ENCODE measurements around the gene PCED1B. TPM values are rescaled to one million over a fixed set of nuclear protein-coding genes. Genes with fewer than 3 reads are reported as not detected.

PCED1B gene
- total RNA-seq, 5 donors from 2014 or later (not counting 1 experiment from before 2014, with no cell fraction given) = 53.7 to 159 (median 119) TPM

DNA sequence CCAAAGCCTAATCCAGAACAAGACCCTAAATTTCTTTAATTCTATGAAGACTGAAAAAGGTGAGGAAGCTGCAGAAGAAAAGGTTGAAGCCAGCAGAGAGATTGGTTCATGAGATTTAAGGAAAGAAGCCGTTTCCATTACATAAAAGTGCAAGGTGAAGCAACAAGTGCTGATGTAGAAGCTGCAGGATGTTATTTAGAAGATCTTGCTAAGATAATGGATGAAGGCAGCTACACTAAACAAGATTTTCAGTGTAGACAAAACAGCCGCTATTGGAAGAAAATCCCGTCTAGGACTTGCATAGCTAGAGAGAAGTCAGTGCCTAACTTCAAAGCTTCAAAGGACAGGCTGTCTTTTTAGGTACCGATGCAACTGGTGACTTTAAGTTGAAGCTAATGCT, 65.8 kb downstream of the PCED1B start:
- Histone ChIP-seq H3K4me1 (ENCODE audit: control insufficient read depth in 1 of 2, extremely low read depth in 1 of 2, insufficient read depth in 2 of 2, low read length in 2 of 2) (peaks cover 0 to 13% of the 10 kb centered on the region in 2 experiments), H3K27ac (ENCODE audit: low read length) (peak overlapping the region; percentile 15), H3K4me3 (ENCODE audit: control insufficient read depth in 1 of 2, extremely low read depth in 1 of 2, low read length in 1 of 2) (no peak overlapping the region), H3K36me3 (ENCODE audit: control insufficient read depth in 2 of 2, extremely low read depth in 1 of 2, insufficient read depth in 1 of 2, low read length in 1 of 2) (peaks cover 0 to 17% of the 10 kb centered on the region in 2 donors), H3K27me3 (replicated peaks in 1 of 2; ENCODE audit: control insufficient read depth in 2 of 2, extremely low read depth in 1 of 2, insufficient read depth in 2 of 2, low read length in 1 of 2) (no peaks in the 10 kb centered on the region), H3K9me3 (no peaks in the 10 kb centered on the region)
- Mint-ChIP-seq H3K9me3 (peaks cover 0 to 2% (median 0%) of the 10 kb centered on the region in 3 donors), H3K27ac (peak overlapping the region; percentile 87 to 93), H3K27me3 (no peaks in the 10 kb centered on the region), H3K4me3 (no peak overlapping the region), H3K4me1 (peaks cover 23 to 43% (median 40%) of the 10 kb centered on the region in 3 donors), H3K36me3 (peaks cover 43% of the 10 kb centered on the region)
- DNase-seq (peak in 2 of 35 experiments; percentile 1 to 29), ATAC-seq (replicated peaks in 1 of 4) (peak; percentile 55 to 85 (median 62))
- ChIA-PET CTCF (interaction anchor here in 1 of 2 donors (0.6 to 1.5 kb wide), 3 partner anchors 10 to 1418 kb away, joined by 3 to 4 read pairs (median 3); no protein-coding TSS in a partner anchor), POLR2A (interaction anchor here in 1 of 2 donors (0.6 kb wide), 1 partner anchor 883 kb away, joined by 3 read pairs; no protein-coding TSS in a partner anchor)
- 40% methylated on average over 4 of the region's 4 CpGs for WGBS (ENCODE audit: insufficient coverage)

GRCh38 chr12:47147739-47148138, 68.3 kb downstream of the PCED1B start:
- ChIA-PET POLR2A (no interaction called here), CTCF (no interaction called here)
- Histone ChIP-seq H3K4me3 (ENCODE audit: control insufficient read depth in 1 of 2, extremely low read depth in 1 of 2, low read length in 1 of 2) (no peak overlapping the region), H3K9me3 (peaks cover 3% of the 10 kb centered on the region), H3K27ac (ENCODE audit: low read length) (no peak overlapping the region), H3K4me1 (ENCODE audit: control insufficient read depth in 1 of 2, extremely low read depth in 1 of 2, insufficient read depth in 2 of 2, low read length in 2 of 2) (peaks cover 0 to 13% of the 10 kb centered on the region in 2 experiments), H3K27me3 (replicated peaks in 1 of 2; ENCODE audit: control insufficient read depth in 2 of 2, extremely low read depth in 1 of 2, insufficient read depth in 2 of 2, low read length in 1 of 2) (no peaks in the 10 kb centered on the region), H3K36me3 (ENCODE audit: control insufficient read depth in 2 of 2, extremely low read depth in 1 of 2, insufficient read depth in 1 of 2, low read length in 1 of 2) (no peaks in the 10 kb centered on the region)
- ATAC-seq (replicated peaks in 1 of 4) (no peak), DNase-seq (no peak)
- no peaks in the 10 kb centered on the region for H3K27me3 Mint-ChIP-seq
- peaks cover 37% of the 10 kb centered on the region for H3K36me3 Mint-ChIP-seq
- H3K27ac Mint-ChIP-seq = no peak overlapping the region
- WGBS (ENCODE audit: insufficient coverage) = no CpG with 5 or more reads among the region's 2 CpGs
- peaks cover 5 to 8% (median 7%) of the 10 kb centered on the region in 3 donors for H3K9me3 Mint-ChIP-seq
- H3K4me1 Mint-ChIP-seq = peaks cover 28 to 35% (median 31%) of the 10 kb centered on the region in 3 donors
- H3K4me3 Mint-ChIP-seq = no peak overlapping the region

GRCh38 chr12:47149146-47149545, 69.7 kb downstream of the PCED1B start:
- peaks cover 3% of the 10 kb centered on the region for H3K9me3 ChIP-seq
- no peak for DNase-seq
- Mint-ChIP-seq H3K4me1 (peaks cover 24 to 35% (median 26%) of the 10 kb centered on the region in 3 donors), H3K27me3 (no peaks in the 10 kb centered on the region), H3K4me3 (no peak overlapping the region), H3K9me3 (peaks cover 3 to 8% (median 7%) of the 10 kb centered on the region in 3 donors), H3K27ac (no peak overlapping the region), H3K36me3 (peaks cover 32% of the 10 kb centered on the region)
- H3K27me3 ChIP-seq (replicated peaks in 1 of 2; ENCODE audit: control insufficient read depth in 2 of 2, extremely low read depth in 1 of 2, insufficient read depth in 2 of 2, low read length in 1 of 2) = no peaks in the 10 kb centered on the region
- CTCF ChIA-PET = interaction anchor here (0.6 to 0.9 kb wide), 3 partner anchors 53 to 342 kb away, joined by 3 read pairs; partner anchors contain the start of gene PCED1B (in 1 of the 2)
- H3K27ac ChIP-seq (ENCODE audit: low read length) = no peak overlapping the region
- no peaks in the 10 kb centered on the region for H3K36me3 ChIP-seq (ENCODE audit: control insufficient read depth in 2 of 2, extremely low read depth in 1 of 2, insufficient read depth in 1 of 2, low read length in 1 of 2)
- no peak overlapping the region for H3K4me3 ChIP-seq (ENCODE audit: control insufficient read depth in 1 of 2, extremely low read depth in 1 of 2, low read length in 1 of 2)
- H3K4me1 ChIP-seq (ENCODE audit: control insufficient read depth in 1 of 2, extremely low read depth in 1 of 2, insufficient read depth in 2 of 2, low read length in 2 of 2) = peaks cover 0 to 13% of the 10 kb centered on the region in 2 experiments
- 100% methylated on average over 1 of the region's 3 CpGs for WGBS (ENCODE audit: insufficient coverage)
- no peak for ATAC-seq (replicated peaks in 1 of 4)
- POLR2A ChIA-PET = interaction anchor here in 1 of 2 donors (0.8 kb wide), 1 partner anchor 10 kb away, joined by 4 read pairs; no protein-coding TSS in a partner anchor

DNA sequence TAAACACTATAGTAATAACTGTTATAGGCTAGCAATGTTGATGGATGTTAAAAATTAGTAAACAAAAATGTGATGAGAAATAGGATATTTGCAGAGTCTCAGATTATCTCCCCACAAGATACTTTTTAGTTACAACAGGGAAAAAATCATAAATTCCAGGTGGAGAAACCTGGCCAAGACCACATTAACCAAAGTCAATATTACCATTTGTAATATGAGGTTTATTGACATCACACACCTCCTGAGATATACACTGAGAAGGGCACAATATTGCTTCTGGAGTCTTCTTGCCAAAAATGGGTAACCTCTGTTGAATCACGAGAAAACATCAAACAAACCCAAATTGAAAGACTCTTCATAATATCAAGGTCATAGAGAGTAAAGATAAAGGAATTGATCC, 72.7 kb downstream of the PCED1B start:
- peaks cover 25% of the 10 kb centered on the region for H3K36me3 Mint-ChIP-seq
- Histone ChIP-seq H3K9me3 (peaks cover 3% of the 10 kb centered on the region), H3K27me3 (replicated peaks in 1 of 2; ENCODE audit: control insufficient read depth in 2 of 2, extremely low read depth in 1 of 2, insufficient read depth in 2 of 2, low read length in 1 of 2) (no peaks in the 10 kb centered on the region), H3K36me3 (ENCODE audit: control insufficient read depth in 2 of 2, extremely low read depth in 1 of 2, insufficient read depth in 1 of 2, low read length in 1 of 2) (no peaks in the 10 kb centered on the region), H3K4me1 (ENCODE audit: control insufficient read depth in 1 of 2, extremely low read depth in 1 of 2, insufficient read depth in 2 of 2, low read length in 2 of 2) (peaks cover 10 to 14% of the 10 kb centered on the region in 2 experiments), H3K4me3 (ENCODE audit: control insufficient read depth in 1 of 2, extremely low read depth in 1 of 2, low read length in 1 of 2) (no peak overlapping the region), H3K27ac (ENCODE audit: low read length) (no peak overlapping the region)
- H3K27me3 Mint-ChIP-seq = no peaks in the 10 kb centered on the region
- no peak overlapping the region for H3K4me3 Mint-ChIP-seq
- DNase-seq (no peak), ATAC-seq (replicated peaks in 1 of 4) (no peak)
- H3K4me1 Mint-ChIP-seq = peaks cover 23 to 38% (median 31%) of the 10 kb centered on the region in 3 donors
- ChIA-PET CTCF (no interaction called here), POLR2A (no interaction called here)
- H3K9me3 Mint-ChIP-seq = peaks cover 3 to 8% (median 7%) of the 10 kb centered on the region in 3 donors
- no CpG with 5 or more reads among the region's 1 CpG for WGBS (ENCODE audit: insufficient coverage)
- H3K27ac Mint-ChIP-seq = no peak overlapping the region

GRCh38 chr12:47155457-47156166, 76.2 kb downstream of the PCED1B start:
- Mint-ChIP-seq H3K9me3 (peaks cover 8 to 21% (median 16%) of the 10 kb centered on the region in 3 donors), H3K4me1 (peaks cover 37 to 42% (median 40%) of the 10 kb centered on the region in 3 donors), H3K4me3 (no peak overlapping the region), H3K27ac (peak overlapping the region; percentile 66 to 71), H3K27me3 (no peaks in the 10 kb centered on the region), H3K36me3 (peaks cover 39% of the 10 kb centered on the region)
- peaks cover 13 to 14% of the 10 kb centered on the region in 2 experiments for H3K4me1 ChIP-seq (ENCODE audit: control insufficient read depth in 1 of 2, extremely low read depth in 1 of 2, insufficient read depth in 2 of 2, low read length in 2 of 2)
- no peak overlapping the region for H3K4me3 ChIP-seq (ENCODE audit: control insufficient read depth in 1 of 2, extremely low read depth in 1 of 2, low read length in 1 of 2)
- peak in 3 of 4 experiments; percentile 47 to 71 (median 61) for ATAC-seq (replicated peaks in 1 of 4)
- peak overlapping the region; percentile 56 for H3K27ac ChIP-seq (ENCODE audit: low read length)
- ChIA-PET POLR2A (interaction anchor here in 1 of 2 donors (0.7 kb wide), 1 partner anchor 568 kb away, joined by 3 read pairs; no protein-coding TSS in a partner anchor), CTCF (interaction anchor here in 1 of 2 donors (1.0 kb wide), 1 partner anchor 11 kb away, joined by 4 read pairs; no protein-coding TSS in a partner anchor)
- peaks cover 5% of the 10 kb centered on the region for H3K9me3 ChIP-seq
- no peaks in the 10 kb centered on the region for H3K27me3 ChIP-seq (replicated peaks in 1 of 2; ENCODE audit: control insufficient read depth in 2 of 2, extremely low read depth in 1 of 2, insufficient read depth in 2 of 2, low read length in 1 of 2)
- H3K36me3 ChIP-seq (ENCODE audit: control insufficient read depth in 2 of 2, extremely low read depth in 1 of 2, insufficient read depth in 1 of 2, low read length in 1 of 2) = no peaks in the 10 kb centered on the region
- WGBS (ENCODE audit: insufficient coverage) = no CpG with 5 or more reads among the region's 3 CpGs
- peak in 1 of 35 experiments; percentile 19 for DNase-seq

- DNase-seq = peak in 10 of 35 experiments; percentile 2 to 25 (median 16)
- Histone ChIP-seq H3K27ac (ENCODE audit: low read length) (peak overlapping the region; percentile 56), H3K36me3 (ENCODE audit: control insufficient read depth in 2 of 2, extremely low read depth in 1 of 2, insufficient read depth in 1 of 2, low read length in 1 of 2) (no peaks in the 10 kb centered on the region), H3K4me1 (ENCODE audit: control insufficient read depth in 1 of 2, extremely low read depth in 1 of 2, insufficient read depth in 2 of 2, low read length in 2 of 2) (peaks cover 13 to 14% of the 10 kb centered on the region in 2 experiments), H3K9me3 (peaks cover 6% of the 10 kb centered on the region), H3K4me3 (ENCODE audit: control insufficient read depth in 1 of 2, extremely low read depth in 1 of 2, low read length in 1 of 2) (no peak overlapping the region), H3K27me3 (replicated peaks in 1 of 2; ENCODE audit: control insufficient read depth in 2 of 2, extremely low read depth in 1 of 2, insufficient read depth in 2 of 2, low read length in 1 of 2) (no peaks in the 10 kb centered on the region)
- Mint-ChIP-seq H3K4me1 (peaks cover 37 to 45% (median 40%) of the 10 kb centered on the region in 3 donors), H3K9me3 (peaks cover 8 to 21% (median 16%) of the 10 kb centered on the region in 3 donors), H3K36me3 (peaks cover 44% of the 10 kb centered on the region), H3K27ac (peak overlapping the region; percentile 66 to 71), H3K4me3 (peak overlapping the region in 1 of 3 donors; percentile 8), H3K27me3 (no peaks in the 10 kb centered on the region)
- ChIA-PET POLR2A (no interaction called here), CTCF (no interaction called here)
- no CpG with 5 or more reads among the region's 2 CpGs for WGBS (ENCODE audit: insufficient coverage)
- ATAC-seq (replicated peaks in 1 of 4) = peak in 3 of 4 experiments; percentile 51 to 74 (median 51)
Measured at GRCh38 chr12:47156167-47156736, 76.8 kb downstream of the PCED1B start.

Data from T-cell (primary cell).